GM12801 (cell line): ENCODE data around the gene WDR33.

Experiments used
- TF ChIP-seq, protein P1 (sequence below): IDR thresholded peaks from one replicate; pipeline ENCODE4 v1.5.1; 2011; ENCODE audit warnings: control low read depth; ENCODE audit not compliant: insufficient read length; ENCODE audit errors: extremely low read depth

Gene WDR33

DNA sequence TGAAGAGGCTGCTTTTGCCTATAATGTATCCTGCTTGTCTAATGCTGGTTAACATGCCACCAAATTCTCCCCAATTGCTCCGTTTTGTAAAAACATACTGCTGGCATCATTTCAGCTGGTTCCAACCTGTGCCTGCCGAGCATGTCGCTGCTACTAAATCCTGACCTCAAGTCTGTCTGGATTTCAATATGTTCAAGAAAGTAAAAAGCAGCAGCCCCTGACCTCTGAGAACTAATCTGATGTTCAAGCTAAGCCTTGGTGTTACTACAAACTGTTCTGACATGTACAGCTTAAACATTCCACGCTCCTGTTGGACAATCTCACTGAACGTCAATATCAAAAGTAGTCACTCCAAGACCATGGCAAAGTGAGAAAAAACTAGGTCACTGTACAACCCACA lies 63.4 kb downstream of the WDR33 start:
- TF ChIP-seq, protein P1, sequence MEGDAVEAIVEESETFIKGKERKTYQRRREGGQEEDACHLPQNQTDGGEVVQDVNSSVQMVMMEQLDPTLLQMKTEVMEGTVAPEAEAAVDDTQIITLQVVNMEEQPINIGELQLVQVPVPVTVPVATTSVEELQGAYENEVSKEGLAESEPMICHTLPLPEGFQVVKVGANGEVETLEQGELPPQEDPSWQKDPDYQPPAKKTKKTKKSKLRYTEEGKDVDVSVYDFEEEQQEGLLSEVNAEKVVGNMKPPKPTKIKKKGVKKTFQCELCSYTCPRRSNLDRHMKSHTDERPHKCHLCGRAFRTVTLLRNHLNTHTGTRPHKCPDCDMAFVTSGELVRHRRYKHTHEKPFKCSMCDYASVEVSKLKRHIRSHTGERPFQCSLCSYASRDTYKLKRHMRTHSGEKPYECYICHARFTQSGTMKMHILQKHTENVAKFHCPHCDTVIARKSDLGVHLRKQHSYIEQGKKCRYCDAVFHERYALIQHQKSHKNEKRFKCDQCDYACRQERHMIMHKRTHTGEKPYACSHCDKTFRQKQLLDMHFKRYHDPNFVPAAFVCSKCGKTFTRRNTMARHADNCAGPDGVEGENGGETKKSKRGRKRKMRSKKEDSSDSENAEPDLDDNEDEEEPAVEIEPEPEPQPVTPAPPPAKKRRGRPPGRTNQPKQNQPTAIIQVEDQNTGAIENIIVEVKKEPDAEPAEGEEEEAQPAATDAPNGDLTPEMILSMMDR: no peak

DNA sequence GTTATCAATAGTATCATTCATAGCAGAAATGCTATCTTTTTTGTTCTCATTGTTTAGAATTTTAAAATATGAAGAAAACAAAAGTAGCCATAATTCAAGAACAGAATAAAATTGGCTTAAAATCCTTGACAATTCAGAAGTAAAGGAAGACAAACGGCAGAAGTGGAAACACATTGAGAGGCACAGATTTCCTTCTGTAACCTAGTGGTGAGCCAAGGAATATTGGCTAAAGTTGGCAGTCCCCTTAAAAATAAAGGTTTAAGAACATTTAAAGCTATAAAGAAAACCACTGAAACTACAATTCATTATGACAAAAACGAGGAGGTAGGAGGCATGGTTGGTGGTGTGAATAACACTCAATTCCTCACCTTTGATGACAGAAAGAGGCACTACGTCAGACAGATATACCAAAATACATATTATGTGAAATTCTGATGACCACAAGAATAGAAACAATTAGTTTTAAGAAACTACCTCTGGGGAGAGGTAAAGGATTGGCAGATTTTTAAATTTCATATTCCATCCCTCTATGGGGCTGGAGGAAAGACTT lies 67.4 kb downstream of the WDR33 start:
- TF ChIP-seq, protein P1: no peak

DNA sequence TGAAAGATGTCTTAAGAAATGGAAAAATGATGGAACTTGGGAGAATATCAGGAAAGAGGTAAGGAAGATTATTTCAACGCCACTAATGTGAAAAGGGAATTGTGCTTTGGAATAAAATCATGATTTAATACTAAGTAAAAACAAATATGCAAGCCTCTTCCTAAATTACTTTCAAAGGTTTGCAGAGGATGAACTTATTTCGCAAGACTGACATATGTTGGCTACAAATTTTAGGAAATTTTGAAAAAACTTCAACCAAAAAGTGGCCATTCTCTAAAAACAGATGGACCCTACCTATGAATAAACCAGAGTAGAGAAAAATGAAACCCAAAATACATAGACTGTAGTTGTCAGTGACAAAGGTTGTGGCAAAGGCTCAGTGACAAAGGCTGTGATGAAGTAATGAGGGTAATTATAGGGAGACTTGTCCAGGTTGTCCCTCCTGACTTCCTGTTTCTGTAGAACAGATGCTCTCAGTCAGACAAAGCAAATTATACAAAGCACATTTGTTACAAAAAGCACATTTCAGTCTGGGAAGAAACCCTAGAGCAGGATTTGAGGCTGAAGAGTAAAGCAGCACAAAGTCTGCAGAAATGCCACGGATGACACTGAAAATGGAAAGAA lies 70.2 kb downstream of the WDR33 start:
- TF ChIP-seq, protein P1: no peak

DNA sequence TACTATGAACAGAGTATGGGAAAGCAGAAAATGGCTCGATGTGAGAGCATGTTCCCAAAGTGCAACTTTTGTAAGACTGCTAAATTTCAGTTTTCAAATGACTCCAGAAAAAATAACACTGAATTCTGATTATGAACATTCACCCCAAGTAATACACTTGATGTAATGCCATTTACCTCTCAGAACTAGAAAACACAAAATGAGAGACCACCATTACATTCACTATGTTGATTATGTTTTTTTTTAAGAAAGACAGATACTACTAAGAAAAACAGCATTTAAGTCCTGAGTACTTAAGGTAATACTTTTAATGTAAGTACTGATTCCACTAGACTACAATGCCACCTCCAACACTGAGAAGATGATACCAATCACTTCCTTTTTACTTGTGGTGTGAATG lies 71.2 kb downstream of the WDR33 start:
- TF ChIP-seq, protein P1: no peak

DNA sequence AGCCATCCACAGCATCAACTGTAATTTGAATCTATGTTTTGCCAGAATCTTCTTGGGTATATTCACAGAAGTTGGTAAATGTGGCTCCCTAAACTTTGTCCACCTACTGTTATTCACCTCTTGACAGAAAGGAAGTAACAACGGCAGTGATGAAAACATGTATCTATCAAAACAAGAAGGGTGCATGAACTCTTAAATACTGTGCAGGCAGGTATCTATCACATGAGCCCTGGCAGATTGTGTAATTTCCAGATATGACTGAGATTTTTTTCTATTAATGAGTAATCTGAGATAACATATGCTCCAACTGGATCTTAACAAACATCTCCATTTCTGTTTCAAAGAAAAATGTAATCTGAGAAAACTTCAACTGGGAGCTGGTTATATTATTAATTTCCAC lies 73.1 kb downstream of the WDR33 start:
- TF ChIP-seq, protein P1: no peak

DNA sequence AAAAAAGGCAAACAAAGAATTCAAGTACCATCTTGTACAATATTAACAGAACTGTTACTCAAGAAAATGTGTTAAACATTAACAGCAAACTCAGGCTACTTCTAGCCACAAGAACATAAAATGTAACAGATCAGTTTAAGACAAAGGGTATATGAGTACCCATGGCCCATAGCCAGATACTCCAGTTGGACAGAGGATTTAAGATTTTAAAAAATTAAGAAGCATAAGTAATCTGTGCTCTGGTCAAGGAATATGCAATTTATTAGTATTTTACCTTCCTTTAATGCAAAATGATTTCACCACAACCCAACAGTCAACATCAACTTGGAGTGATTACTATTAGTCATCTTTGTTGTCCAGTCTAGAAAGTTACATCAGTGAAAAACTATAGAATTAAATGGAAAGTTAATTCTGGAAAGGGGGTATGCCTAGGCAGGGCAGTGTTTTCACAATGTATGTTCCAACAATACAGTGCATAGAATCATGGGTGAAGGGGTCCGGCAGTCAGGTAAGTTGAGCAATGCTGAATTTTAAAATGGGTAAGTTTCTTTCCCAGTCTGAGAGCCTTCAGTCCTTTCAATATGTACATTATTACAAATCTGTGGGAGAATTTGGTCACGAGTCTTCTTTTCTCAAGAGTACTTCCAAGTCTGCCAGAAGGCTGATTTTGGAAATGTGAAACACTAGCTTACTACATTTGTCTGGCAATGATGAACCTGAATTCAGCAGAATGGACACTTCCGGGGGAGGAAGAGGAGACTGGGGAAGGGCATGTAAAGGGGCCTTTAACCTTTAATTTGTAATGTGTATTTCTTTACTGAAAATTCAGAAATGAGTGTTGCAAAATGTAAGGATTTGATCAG lies 75.2 kb downstream of the WDR33 start:
- TF ChIP-seq, protein P1: no peak

DNA sequence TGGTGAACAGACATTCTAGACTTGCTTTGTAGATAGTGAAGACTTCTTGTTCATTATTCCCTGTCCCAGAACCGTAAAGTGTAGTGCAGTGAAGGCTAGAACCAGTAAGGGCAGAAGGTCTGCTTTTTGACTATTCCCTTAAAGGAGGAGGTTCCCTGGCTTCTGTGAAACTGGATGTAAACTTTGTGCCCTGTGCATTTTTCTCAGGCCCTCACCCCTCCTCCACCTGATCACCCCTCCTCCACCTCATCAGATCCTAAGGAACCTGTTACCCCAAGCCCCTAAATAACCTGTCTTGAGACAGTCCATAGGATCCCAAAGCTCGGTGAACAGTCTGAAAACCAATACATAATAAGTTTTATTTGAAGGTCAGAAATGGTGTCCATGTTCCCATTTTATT lies 75.9 kb downstream of the WDR33 start:
- TF ChIP-seq, protein P1: no peak
